ENCODE results near the gene ASF1B. TPM values are rescaled to one million over a fixed set of nuclear protein-coding genes. Genes with fewer than 3 reads are reported as not detected.
A peak's percentile ranks its signal among the peaks of the same experiment; 100 is the strongest.

ASF1B gene
- total and polyA plus RNA-seq, 8 donors: 2.6 to 120 (median 7.0) TPM; not detected in 1

DNA sequence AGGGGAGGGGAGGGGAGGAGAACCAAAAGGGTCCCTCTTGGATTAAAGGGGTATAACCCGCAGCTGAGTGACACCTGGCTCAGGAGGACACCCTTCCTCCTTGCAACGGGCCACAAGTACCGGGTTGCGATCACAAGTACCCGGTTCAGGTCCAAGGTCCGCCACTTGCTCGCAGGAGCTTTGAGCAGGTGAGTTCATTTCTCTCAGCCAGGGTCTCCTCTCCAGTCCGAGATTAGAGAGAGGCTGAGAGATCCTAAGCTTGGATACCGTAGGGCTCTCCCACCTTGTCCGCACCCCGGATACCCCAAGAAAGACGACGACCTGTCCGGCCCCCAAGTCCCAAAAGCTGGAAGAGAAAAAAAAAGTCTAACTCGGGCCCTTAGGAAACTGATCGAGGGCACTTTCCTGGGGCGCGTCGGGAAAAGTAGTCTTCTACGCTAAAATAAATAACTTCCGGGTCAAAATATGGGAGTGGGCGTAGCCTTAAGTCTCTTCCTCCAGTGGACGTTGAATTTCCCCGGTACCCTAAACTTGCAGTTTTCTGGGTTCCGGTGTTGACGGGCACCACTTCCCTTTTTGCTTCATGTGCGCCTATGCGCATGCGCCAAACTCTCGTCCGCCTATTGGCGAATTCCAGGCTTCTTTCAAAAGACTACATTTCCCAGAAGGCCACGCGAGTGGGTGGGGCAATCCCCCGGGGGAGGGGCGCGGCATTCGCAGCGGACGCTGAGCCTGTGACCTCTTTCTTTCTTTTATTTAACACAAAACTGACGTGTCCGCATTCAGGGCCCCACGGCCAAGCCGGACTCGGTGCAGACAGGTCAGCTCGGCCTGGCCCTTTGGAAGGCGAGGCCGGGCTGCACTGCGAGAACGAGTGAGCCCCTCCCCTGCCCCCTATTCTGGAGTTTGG, 55.2 kb downstream of the ASF1B start:
- Histone ChIP-seq H3K4me1 (peaks cover 21 to 63% (median 40%) of the 10 kb centered on the region in 4 donors), H3K27ac (peak overlapping the region; percentile 90 to 96 (median 92)), H3K36me3 (no peaks in the 10 kb centered on the region), H3K4me3 (peak overlapping the region; percentile 60 to 83 (median 82)), H3K9me3 (no peaks in the 10 kb centered on the region), H3K27me3 (no peaks in the 10 kb centered on the region)
- TF ChIP-seq, protein P1, sequence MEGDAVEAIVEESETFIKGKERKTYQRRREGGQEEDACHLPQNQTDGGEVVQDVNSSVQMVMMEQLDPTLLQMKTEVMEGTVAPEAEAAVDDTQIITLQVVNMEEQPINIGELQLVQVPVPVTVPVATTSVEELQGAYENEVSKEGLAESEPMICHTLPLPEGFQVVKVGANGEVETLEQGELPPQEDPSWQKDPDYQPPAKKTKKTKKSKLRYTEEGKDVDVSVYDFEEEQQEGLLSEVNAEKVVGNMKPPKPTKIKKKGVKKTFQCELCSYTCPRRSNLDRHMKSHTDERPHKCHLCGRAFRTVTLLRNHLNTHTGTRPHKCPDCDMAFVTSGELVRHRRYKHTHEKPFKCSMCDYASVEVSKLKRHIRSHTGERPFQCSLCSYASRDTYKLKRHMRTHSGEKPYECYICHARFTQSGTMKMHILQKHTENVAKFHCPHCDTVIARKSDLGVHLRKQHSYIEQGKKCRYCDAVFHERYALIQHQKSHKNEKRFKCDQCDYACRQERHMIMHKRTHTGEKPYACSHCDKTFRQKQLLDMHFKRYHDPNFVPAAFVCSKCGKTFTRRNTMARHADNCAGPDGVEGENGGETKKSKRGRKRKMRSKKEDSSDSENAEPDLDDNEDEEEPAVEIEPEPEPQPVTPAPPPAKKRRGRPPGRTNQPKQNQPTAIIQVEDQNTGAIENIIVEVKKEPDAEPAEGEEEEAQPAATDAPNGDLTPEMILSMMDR (IDR thresholded peaks at IDR 0.05): peak in 1 of 7 experiments; percentile 24
- TF ChIP-seq POLR2AphosphoS5 (IDR thresholded peaks at IDR 0.05): peak; percentile 76 to 92 (median 90)
- TF ChIP-seq EP300 (IDR thresholded peaks at IDR 0.05): no peak
- TF ChIP-seq POLR2A (IDR thresholded peaks at IDR 0.05): peak in 1 of 4 donors; percentile 55
- 0 to 1% (median 0%) methylated on average over 39 to 50 of the region's 50 CpGs for WGBS, 5 donors
- intact Hi-C loops (cut with DNase I; ENCODE audit: low total_unique reads): no loop called here
- peak; percentile 99 to 100 for DNase-seq

DNA sequence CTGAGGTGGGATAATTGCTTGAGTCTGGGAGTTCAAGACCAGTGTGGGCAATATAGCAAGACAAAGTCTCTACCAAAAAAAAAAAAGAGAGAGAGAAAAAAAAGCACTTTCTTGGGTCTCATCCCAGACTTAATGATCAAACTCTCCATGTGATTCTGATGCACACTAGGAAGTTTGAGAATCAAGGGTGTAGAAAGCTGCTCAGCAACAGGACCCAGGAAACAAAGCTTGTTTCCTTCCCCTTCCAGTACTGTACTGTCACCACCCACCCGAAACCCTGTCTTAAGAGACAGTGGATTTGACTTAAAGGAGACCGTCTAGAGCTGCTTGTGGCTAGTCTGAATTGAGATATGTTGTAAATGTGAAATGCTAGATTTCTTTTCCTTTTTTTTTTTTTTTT, 58.0 kb downstream of the ASF1B start:
- DNase-seq: no peak
- H3K9me3 ChIP-seq: no peaks in the 10 kb centered on the region
- H3K36me3 ChIP-seq: no peaks in the 10 kb centered on the region
- H3K4me1 ChIP-seq: peaks cover 35 to 65% (median 51%) of the 10 kb centered on the region in 4 donors
- H3K27ac ChIP-seq: peak overlapping the region in 1 of 5 donors; percentile 43
- no peaks in the 10 kb centered on the region for H3K27me3 ChIP-seq
- TF ChIP-seq, protein P1 (IDR thresholded peaks at IDR 0.05): no peak
- no peak for TF ChIP-seq POLR2A (IDR thresholded peaks at IDR 0.05)
- no peak for TF ChIP-seq POLR2AphosphoS5 (IDR thresholded peaks at IDR 0.05)
- no peak for TF ChIP-seq EP300 (IDR thresholded peaks at IDR 0.05)
- H3K4me3 ChIP-seq: no peak overlapping the region
- 56 to 79% (median 63%) methylated on average over 2 of the region's 2 CpGs for WGBS, 5 donors
- intact Hi-C loops (cut with DNase I; ENCODE audit: low total_unique reads): no loop called here

DNA sequence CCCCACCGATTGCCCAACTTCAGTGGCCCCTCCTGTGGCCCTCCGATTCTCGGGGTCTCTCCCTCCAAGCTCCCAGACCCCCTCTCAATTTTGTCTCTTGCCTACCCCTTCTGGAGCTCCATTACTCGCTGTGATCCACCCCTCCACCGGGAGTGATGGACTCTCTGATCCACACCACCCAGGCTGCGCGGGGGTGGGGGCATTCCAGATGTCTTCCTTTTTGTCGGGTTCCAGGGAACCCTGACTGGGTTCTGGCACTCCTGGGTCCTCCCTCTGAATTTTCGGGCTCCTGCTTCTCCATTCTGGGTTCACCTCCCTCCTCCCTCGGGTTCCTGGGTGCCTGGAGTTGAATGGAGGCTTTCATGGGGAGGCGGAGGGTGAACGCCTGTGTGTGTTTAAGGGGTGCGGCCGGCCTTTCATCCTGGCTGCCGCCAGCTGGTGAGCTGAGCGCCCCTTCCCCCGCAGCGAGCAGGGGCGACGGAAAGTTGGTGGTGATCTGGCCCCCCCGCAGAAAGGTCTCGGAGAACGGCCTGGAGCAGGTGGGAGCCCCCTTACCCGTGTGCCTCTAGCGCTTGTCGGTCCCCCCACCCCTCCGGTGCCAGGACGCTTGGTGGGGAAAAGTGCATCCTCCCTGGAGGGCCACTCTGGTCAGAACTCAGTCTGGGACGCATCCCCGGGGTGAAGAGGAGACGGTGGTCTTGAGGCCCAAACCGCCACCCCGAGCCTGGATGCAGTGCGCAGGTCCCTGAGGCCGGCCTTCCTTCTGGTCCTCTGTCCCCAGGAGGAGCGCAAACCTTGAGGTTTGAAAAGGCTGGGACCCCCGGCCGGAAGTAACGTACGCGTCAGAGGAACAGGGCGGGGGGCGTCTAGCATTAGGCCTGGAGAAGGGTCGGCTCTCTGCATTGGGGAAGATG, 62.2 kb downstream of the ASF1B start:
- H3K9me3 ChIP-seq: no peaks in the 10 kb centered on the region
- peak; percentile 66 to 87 for DNase-seq
- peaks cover 34 to 54% (median 43%) of the 10 kb centered on the region in 4 donors for H3K4me1 ChIP-seq
- H3K27ac ChIP-seq: peak overlapping the region; percentile 89 to 99 (median 92)
- TF ChIP-seq POLR2A (IDR thresholded peaks at IDR 0.05): no peak
- intact Hi-C loops (cut with DNase I; ENCODE audit: low total_unique reads): no loop called here
- H3K27me3 ChIP-seq: no peaks in the 10 kb centered on the region
- no peaks in the 10 kb centered on the region for H3K36me3 ChIP-seq
- 1 to 4% (median 2%) methylated on average over 24 to 44 of the region's 44 CpGs for WGBS, 5 donors
- peak overlapping the region; percentile 61 to 77 (median 75) for H3K4me3 ChIP-seq

DNA sequence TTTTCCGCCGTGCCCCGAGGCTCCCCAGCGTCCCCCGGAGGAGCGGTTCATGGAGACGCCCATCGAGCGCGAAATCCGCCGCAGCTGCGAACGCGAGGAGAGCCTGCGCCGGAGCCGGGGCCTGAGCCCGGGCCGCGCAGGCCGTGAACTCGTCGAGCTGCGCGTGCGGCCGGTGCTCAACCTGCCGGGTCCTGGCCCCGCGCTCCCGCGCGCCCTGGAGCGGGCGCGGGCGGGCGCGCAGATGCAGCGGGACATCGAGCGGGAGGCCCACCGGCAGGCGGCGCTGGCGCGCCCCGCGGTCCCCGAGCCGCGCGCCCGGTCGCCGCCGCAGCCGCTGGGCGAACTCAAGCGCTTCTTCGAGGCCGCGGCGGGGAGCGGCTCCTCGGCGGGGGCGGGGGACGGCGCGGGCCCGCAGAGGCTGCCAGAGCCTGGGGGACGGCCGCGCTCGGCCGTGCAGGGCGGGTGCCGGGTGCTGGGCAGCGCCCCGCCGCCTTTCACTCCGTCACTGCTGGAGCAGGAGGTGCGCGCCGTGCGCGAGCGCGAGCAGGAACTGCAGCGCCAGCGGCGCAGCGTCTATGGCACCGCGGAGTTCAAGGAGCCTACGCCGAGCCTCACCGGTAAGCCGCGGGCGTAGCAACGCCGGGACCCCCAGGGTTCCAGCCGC, 63.0 kb downstream of the ASF1B start:
- TF ChIP-seq EP300 (IDR thresholded peaks at IDR 0.05) (no peak), POLR2AphosphoS5 (IDR thresholded peaks at IDR 0.05) (peak; percentile 15 to 77 (median 58))
- TF ChIP-seq, protein P1 (IDR thresholded peaks at IDR 0.05): peak in 1 of 7 experiments; percentile 86
- Histone ChIP-seq H3K9me3 (no peaks in the 10 kb centered on the region), H3K27me3 (no peaks in the 10 kb centered on the region), H3K4me1 (peaks cover 34 to 54% (median 43%) of the 10 kb centered on the region in 4 donors), H3K36me3 (no peaks in the 10 kb centered on the region), H3K4me3 (peak overlapping the region; percentile 61 to 77 (median 75)), H3K27ac (peak overlapping the region; percentile 89 to 99 (median 92))
- 0 to 1% (median 0%) methylated on average over 2 to 106 of the region's 106 CpGs for WGBS, 5 donors
- intact Hi-C loops (cut with DNase I; ENCODE audit: low total_unique reads): no loop called here
- peak; percentile 81 to 93 for DNase-seq
